NCI-H82 treated with DMSO at 0.1 percent for 48 hours (cell line): ENCODE data around the gene FASTKD2.

Experiments
- DNase-seq: peaks from one replicate; lab custom pipeline; 2025; ENCODE audit not compliant: unreplicated experiment; lab: John Stamatoyannopoulos, UW

Gene FASTKD2

DNA sequence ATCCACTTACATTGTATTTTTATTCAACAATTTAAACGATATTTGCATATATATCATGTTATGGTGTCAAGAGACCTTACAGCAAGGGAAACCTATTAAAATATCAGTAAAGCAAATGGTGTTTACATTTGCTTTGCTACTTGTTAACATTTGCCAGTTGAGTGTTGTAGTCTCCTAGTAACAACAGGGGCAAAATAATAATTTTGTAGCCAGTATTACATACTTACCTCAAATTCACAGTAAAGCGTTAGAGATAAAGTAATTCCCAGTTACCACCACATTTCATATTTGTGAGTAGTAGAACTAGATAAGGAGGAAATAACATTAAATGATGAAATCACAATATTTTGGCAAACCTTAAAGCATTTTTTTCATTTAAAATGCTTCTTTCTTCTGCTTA is 71.3 kb downstream of the FASTKD2 start:
- no peak for DNase-seq

DNA sequence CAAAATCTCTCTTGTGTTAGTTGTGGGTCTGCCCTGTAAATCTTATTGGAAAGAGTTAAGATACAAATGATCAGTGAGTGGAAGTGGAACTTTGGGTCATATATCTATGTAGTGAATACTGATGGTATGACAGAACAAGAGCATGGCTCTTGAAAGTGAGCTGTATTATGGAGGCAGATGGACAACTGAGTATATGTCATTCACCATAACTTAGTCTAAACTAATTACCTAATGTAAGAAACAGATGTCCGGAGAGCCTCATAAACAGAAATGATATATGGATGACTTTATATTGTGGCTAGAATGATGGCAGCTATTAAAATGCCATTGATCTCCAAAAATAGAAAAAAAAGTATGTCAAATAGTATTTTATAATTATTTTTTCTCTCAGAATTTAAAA is 72.4 kb downstream of the FASTKD2 start:
- peak; percentile 24 for DNase-seq

DNA sequence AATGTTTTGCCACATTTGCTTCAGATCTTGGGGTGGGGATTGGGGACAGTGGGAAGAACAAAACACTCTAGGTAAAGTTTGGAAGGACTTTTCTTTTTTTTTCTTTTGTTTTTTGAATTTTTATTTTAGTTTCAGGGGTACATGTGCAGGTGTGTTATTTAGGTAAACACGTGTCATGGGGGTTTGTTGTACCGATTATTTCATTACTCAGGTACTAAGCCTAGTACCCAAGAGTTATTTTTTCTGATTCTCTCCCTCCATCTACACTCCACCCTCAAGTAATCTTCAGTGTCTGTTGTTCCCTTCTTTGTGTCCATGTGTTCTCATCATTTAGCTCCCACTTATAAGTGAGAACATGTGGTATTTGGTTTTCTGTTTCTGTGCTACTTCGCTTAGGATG is 73.3 kb downstream of the FASTKD2 start:
- no peak for DNase-seq

DNA sequence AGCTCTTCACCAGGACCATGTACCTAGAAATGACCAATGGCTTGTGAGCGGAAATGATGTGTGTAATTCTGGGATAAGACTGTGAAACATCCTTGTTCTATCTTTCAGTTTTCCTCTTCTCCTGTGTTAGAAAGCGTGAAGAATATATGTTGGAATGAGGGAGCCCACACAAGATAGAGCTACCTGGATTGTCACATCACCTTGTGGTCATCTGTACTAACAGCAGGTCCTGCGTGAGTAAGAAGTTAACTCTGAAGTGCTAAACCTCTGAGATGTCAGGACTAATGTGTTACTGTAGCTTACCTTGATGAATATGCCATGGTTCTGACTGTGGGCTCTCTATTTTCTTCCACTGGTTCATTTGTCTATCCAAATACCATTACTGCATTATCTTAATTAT is 75.6 kb downstream of the FASTKD2 start:
- DNase-seq: no peak
